Measurements from ENCODE around the gene MAP2.
A peak's percentile ranks its signal among the peaks of the same experiment; 100 is the strongest.

MAP2 gene

DNA sequence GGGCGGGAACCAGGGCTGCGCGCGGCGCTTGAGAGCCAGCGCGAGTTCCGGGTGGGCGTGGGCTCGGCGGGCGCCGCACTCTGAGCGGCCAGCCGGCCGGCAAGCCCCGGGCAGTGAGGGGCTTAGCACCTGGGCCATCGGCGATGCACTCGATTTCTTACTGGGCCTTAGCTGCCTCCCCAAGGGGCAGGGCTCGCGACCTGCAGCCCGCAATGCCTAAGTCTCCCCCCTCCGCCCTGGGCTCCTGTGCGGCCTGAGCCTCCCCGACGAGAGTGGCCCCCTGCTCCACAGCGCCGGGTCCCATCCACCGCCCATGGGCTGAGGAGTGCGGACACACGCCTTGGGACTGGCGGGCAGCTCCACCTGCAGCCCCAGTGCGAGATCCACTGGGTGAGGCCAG lies 36.5 kb upstream of the MAP2 start:
- H3K4me3 ChIP-seq (ENCODE audit: low read depth, low read length): no peak overlapping the region
- TF ChIP-seq CTCF (IDR thresholded peaks at IDR 0.05; ENCODE audit: control insufficient read depth, extremely low read depth, insufficient read depth): no peak
- DNase-seq (ENCODE audit: low read depth): no peak

GRCh38 chr2:209388446-209389037 lies 35.3 kb upstream of the MAP2 start:
- DNase-seq (ENCODE audit: low read depth): no peak
- TF ChIP-seq CTCF (IDR thresholded peaks at IDR 0.05; ENCODE audit: control insufficient read depth, extremely low read depth, insufficient read depth): no peak
- H3K4me3 ChIP-seq (ENCODE audit: low read depth, low read length): no peak overlapping the region

- no peak overlapping the region for H3K4me3 ChIP-seq (ENCODE audit: low read depth, low read length)
- no peak for DNase-seq (ENCODE audit: low read depth)
- TF ChIP-seq CTCF (IDR thresholded peaks at IDR 0.05; ENCODE audit: control insufficient read depth, extremely low read depth, insufficient read depth): no peak
These were observed 34.7 kb upstream of the MAP2 start for GRCh38 chr2:209389171-209389618.

- no peak overlapping the region for H3K4me3 ChIP-seq (ENCODE audit: low read depth, low read length)
- no peak for TF ChIP-seq CTCF (IDR thresholded peaks at IDR 0.05; ENCODE audit: control insufficient read depth, extremely low read depth, insufficient read depth)
- DNase-seq (ENCODE audit: low read depth): peak; percentile 27
These were observed 33.0 kb upstream of the MAP2 start for GRCh38 chr2:209390839-209391238.

DNA sequence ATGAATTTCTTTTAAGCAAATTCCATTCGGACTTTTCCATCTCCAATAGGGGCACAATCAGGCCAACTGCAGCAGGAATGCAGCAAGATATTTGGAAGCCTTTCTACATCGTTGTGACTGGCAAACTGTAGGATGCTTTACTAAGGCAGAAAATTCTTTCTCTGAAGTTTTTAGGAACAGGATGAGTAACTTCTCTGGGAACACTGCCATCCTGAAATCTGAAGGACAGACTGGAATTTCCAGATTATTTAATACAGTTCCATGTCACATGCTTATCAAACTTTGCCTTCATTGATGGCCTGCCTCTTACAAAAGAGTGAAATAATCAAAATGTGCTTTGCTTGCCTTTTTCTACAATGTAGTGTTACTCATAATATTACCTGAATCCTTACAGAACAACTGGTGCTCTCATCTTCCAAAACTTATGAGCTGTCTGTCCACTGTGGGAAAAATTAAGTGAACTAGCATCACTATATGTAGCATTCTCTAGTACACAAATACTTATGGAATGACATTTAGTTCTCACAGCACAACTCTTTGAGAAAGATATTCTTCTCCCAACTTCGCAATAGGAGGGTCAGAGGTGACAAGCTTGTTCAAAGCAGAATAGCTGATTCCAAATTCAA lies 32.0 kb upstream of the MAP2 start:
- no peak overlapping the region for H3K4me3 ChIP-seq (ENCODE audit: low read depth, low read length)
- TF ChIP-seq CTCF (IDR thresholded peaks at IDR 0.05; ENCODE audit: control insufficient read depth, extremely low read depth, insufficient read depth): no peak
- peak; percentile 71 for DNase-seq (ENCODE audit: low read depth)

GRCh38 chr2:209395229-209395628 lies 28.6 kb upstream of the MAP2 start:
- no peak overlapping the region for H3K4me3 ChIP-seq (ENCODE audit: low read depth, low read length)
- DNase-seq (ENCODE audit: low read depth): no peak
- no peak for TF ChIP-seq CTCF (IDR thresholded peaks at IDR 0.05; ENCODE audit: control insufficient read depth, extremely low read depth, insufficient read depth)

GRCh38 chr2:209395652-209396051 lies 28.2 kb upstream of the MAP2 start:
- H3K4me3 ChIP-seq (ENCODE audit: low read depth, low read length): no peak overlapping the region
- no peak for DNase-seq (ENCODE audit: low read depth)
- no peak for TF ChIP-seq CTCF (IDR thresholded peaks at IDR 0.05; ENCODE audit: control insufficient read depth, extremely low read depth, insufficient read depth)
